SJSA1 (cell line): ENCODE data around the gene KCNG2. TPM values are rescaled to one million over a fixed set of nuclear protein-coding genes. Genes with fewer than 3 reads are reported as not detected.

Experiments used
- DNase-seq, 2 experiments: peaks; one replicate each; pipeline ENCODE4 v3.0.0-alpha.2; 2015 to 2020; ENCODE audit warnings: low spot score in 2 of 2, low read depth in 1 of 2
- H3K27ac ChIP-seq: fragments of 250-450 bp; sonication (Bioruptor Pico); 2 replicates; pipeline ENCODE4 v1.5.1; 2020; ENCODE audit warnings: mild to moderate bottlenecking, moderate library complexity
- H3K27me3 ChIP-seq: fragments of 250-450 bp; sonication (Bioruptor Pico); replicated peaks from 2 replicates; pipeline ENCODE4 v1.5.1; 2020; ENCODE audit warnings: mild to moderate bottlenecking, moderate library complexity
- H3K36me3 ChIP-seq: fragments of 250-450 bp; sonication (Bioruptor Pico); 2 replicates; pipeline ENCODE4 v1.5.1; 2020; ENCODE audit warnings: mild to moderate bottlenecking
- H3K4me1 ChIP-seq: fragments of 250-450 bp; sonication (Bioruptor Pico); replicated peaks from 2 replicates; pipeline ENCODE4 v1.6.1; 2021; ENCODE audit warnings: mild to moderate bottlenecking
- H3K4me3 ChIP-seq: fragments of 250-450 bp; sonication (Bioruptor Pico); 2 replicates; pipeline ENCODE4 v1.5.1; 2020; ENCODE audit warnings: mild to moderate bottlenecking
- H3K9me3 ChIP-seq: fragments of 250-450 bp; sonication (Bioruptor Pico); replicated peaks from 2 replicates; pipeline ENCODE4 v1.5.1; 2020; ENCODE audit warnings: mild to moderate bottlenecking
- total RNA-seq: library from RNA; depleted of rRNA; stranded (reverse); fragments of >200 nt; shearing (Covaris generic); gene quantifications from 2 replicates; pipeline ENCODE4 v1.2.3, GENCODE V29; 2014

KCNG2 gene
- total RNA-seq, 1 experiment from 2014 or later = not detected

- Histone ChIP-seq H3K4me3 (no peak overlapping the region), H3K36me3 (no peaks in the 10 kb centered on the region), H3K9me3 (no peaks in the 10 kb centered on the region; the same call in 1 of the 2 replicates), H3K4me1 (no peaks in the 10 kb centered on the region), H3K27ac (no peak overlapping the region), H3K27me3 (peaks cover 23% of the 10 kb centered on the region)
- DNase-seq = no peak
These were observed 4.6 kb downstream of the KCNG2 start for GRCh38 chr18:79802298-79802697.

GRCh38 chr18:79803611-79804051 is 5.9 kb downstream of the KCNG2 start:
- Histone ChIP-seq H3K4me3 (no peak overlapping the region), H3K36me3 (no peaks in the 10 kb centered on the region), H3K4me1 (no peaks in the 10 kb centered on the region), H3K27ac (no peak overlapping the region), H3K9me3 (no peaks in the 10 kb centered on the region), H3K27me3 (peaks cover 13% of the 10 kb centered on the region)
- no peak for DNase-seq

GRCh38 chr18:79804130-79804787 is 6.5 kb downstream of the KCNG2 start:
- Histone ChIP-seq H3K36me3 (no peaks in the 10 kb centered on the region), H3K4me3 (no peak overlapping the region), H3K9me3 (no peaks in the 10 kb centered on the region), H3K27me3 (peaks cover 7% of the 10 kb centered on the region), H3K27ac (no peak overlapping the region), H3K4me1 (no peaks in the 10 kb centered on the region)
- no peak for DNase-seq

- H3K9me3 ChIP-seq = no peaks in the 10 kb centered on the region
- no peaks in the 10 kb centered on the region for H3K27me3 ChIP-seq
- H3K36me3 ChIP-seq = no peaks in the 10 kb centered on the region
- no peak overlapping the region for H3K27ac ChIP-seq
- no peak overlapping the region for H3K4me3 ChIP-seq
- no peak for DNase-seq
- H3K4me1 ChIP-seq = no peaks in the 10 kb centered on the region
These were observed 7.6 kb downstream of the KCNG2 start for GRCh38 chr18:79805211-79805887.

- no peaks in the 10 kb centered on the region for H3K4me1 ChIP-seq
These were observed 8.3 kb downstream of the KCNG2 start for GRCh38 chr18:79805926-79806487.

GRCh38 chr18:79806976-79807841 is 9.5 kb downstream of the KCNG2 start:
- H3K4me1 ChIP-seq = no peaks in the 10 kb centered on the region
- no peak for DNase-seq
- no peak overlapping the region for H3K27ac ChIP-seq
- no peaks in the 10 kb centered on the region for H3K36me3 ChIP-seq
- no peaks in the 10 kb centered on the region for H3K9me3 ChIP-seq
- H3K4me3 ChIP-seq = no peak overlapping the region
- H3K27me3 ChIP-seq = no peaks in the 10 kb centered on the region

More at GRCh38 chr18:79805926-79806487, 8.3 kb downstream of the KCNG2 start:
- Histone ChIP-seq H3K27ac (no peak overlapping the region), H3K36me3 (no peaks in the 10 kb centered on the region), H3K4me3 (no peak overlapping the region), H3K9me3 (no peaks in the 10 kb centered on the region), H3K27me3 (no peaks in the 10 kb centered on the region)
- no peak for DNase-seq

- Histone ChIP-seq H3K4me3 (no peak overlapping the region), H3K27ac (no peak overlapping the region), H3K27me3 (0 out of 2 replicates have a peak, but pooled peaks cover 8% of the 10 kb centered on the region), H3K4me1 (no peaks in the 10 kb centered on the region), H3K9me3 (no peaks in the 10 kb centered on the region), H3K36me3 (no peaks in the 10 kb centered on the region)
- DNase-seq = no peak
These were observed 11.9 kb downstream of the KCNG2 start for GRCh38 chr18:79809482-79810192.

- no peaks in the 10 kb centered on the region for H3K9me3 ChIP-seq
- no peak for DNase-seq
- H3K4me1 ChIP-seq = no peaks in the 10 kb centered on the region
- no peak overlapping the region for H3K4me3 ChIP-seq
- H3K27me3 ChIP-seq = 0 out of 2 replicates have a peak, but pooled peaks cover 8% of the 10 kb centered on the region
- H3K36me3 ChIP-seq = no peaks in the 10 kb centered on the region
- no peak overlapping the region for H3K27ac ChIP-seq
These were observed 14.3 kb downstream of the KCNG2 start for GRCh38 chr18:79812052-79812451.

GRCh38 chr18:79814373-79814772 is 16.6 kb downstream of the KCNG2 start:
- H3K4me3 ChIP-seq = no peak overlapping the region
- H3K27me3 ChIP-seq = 0 out of 2 replicates have a peak, but pooled peaks cover 8% of the 10 kb centered on the region
- H3K9me3 ChIP-seq = no peaks in the 10 kb centered on the region
- DNase-seq = no peak
- H3K4me1 ChIP-seq = peaks cover 5% of the 10 kb centered on the region
- no peaks in the 10 kb centered on the region for H3K36me3 ChIP-seq
- no peak overlapping the region for H3K27ac ChIP-seq

- Histone ChIP-seq H3K36me3 (no peaks in the 10 kb centered on the region), H3K27ac (no peak overlapping the region), H3K4me1 (peaks cover 5% of the 10 kb centered on the region), H3K9me3 (no peaks in the 10 kb centered on the region), H3K4me3 (no peak overlapping the region), H3K27me3 (0 out of 2 replicates have a peak, but pooled peaks cover 8% of the 10 kb centered on the region)
- no peak for DNase-seq
These were observed 17.9 kb downstream of the KCNG2 start for GRCh38 chr18:79815657-79816056.

GRCh38 chr18:79816092-79816491 is 18.4 kb downstream of the KCNG2 start:
- H3K4me1 ChIP-seq = peaks cover 5% of the 10 kb centered on the region
- 0 out of 2 replicates have a peak, but pooled peaks cover 8% of the 10 kb centered on the region for H3K27me3 ChIP-seq
- no peak overlapping the region for H3K4me3 ChIP-seq

GRCh38 chr18:79816981-79817606 is 19.4 kb downstream of the KCNG2 start:
- no peak for DNase-seq
- Histone ChIP-seq H3K9me3 (no peaks in the 10 kb centered on the region), H3K4me3 (no peak overlapping the region), H3K36me3 (no peaks in the 10 kb centered on the region), H3K27me3 (0 out of 2 replicates have a peak, but pooled peaks cover 8% of the 10 kb centered on the region), H3K27ac (no peak overlapping the region), H3K4me1 (peaks cover 5% of the 10 kb centered on the region)

More at GRCh38 chr18:79816092-79816491, 18.4 kb downstream of the KCNG2 start:
- no peak for DNase-seq
- no peaks in the 10 kb centered on the region for H3K36me3 ChIP-seq
- H3K9me3 ChIP-seq = no peaks in the 10 kb centered on the region
- H3K27ac ChIP-seq = no peak overlapping the region
